ENCODE measurements around the gene F11R.

- TF ChIP-seq POLR2AphosphoS5 (IDR thresholded peaks at IDR 0.05; ENCODE audit: low read depth) = no peak
- peak; percentile 83 for TF ChIP-seq CTCF (IDR thresholded peaks at IDR 0.05; ENCODE audit: insufficient read depth, low read length)
- no peak for TF ChIP-seq REST (IDR thresholded peaks at IDR 0.05; ENCODE audit: insufficient replicate concordance, low read depth)
These were observed 23.5 kb downstream of the F11R start for GRCh38 chr1:160997323-160998038.
